ENCODE measurements around the gene LSG1.
A peak's percentile ranks its signal among the peaks of the same experiment; 100 is the strongest.

LSG1 gene

GRCh38 chr3:194671900-194672808 lies at the start of gene LSG1:
LSG1 (minus strand) TSS chr3:194672191; CDS start chr3:194672162, 29 bp downstream.
- peak; percentile 93 for DNase-seq

- no peak for DNase-seq
Measured at GRCh38 chr3:194720048-194720447, 48.1 kb upstream of the LSG1 start.

GRCh38 chr3:194718079-194718478 lies 46.1 kb upstream of the LSG1 start:
- DNase-seq, result no peak

- DNase-seq, result peak; percentile 37
Measured at GRCh38 chr3:194715022-194715800, 43.2 kb upstream of the LSG1 start.

- DNase-seq, result no peak
Measured at GRCh38 chr3:194714564-194714963, 42.6 kb upstream of the LSG1 start.

GRCh38 chr3:194714137-194714455 lies 42.1 kb upstream of the LSG1 start:
- DNase-seq, result no peak

GRCh38 chr3:194713299-194714136 lies 41.5 kb upstream of the LSG1 start:
- no peak for DNase-seq

- DNase-seq, result no peak
Measured at GRCh38 chr3:194711913-194712312, 39.9 kb upstream of the LSG1 start.

- DNase-seq, result no peak
Measured at GRCh38 chr3:194711286-194711685, 39.3 kb upstream of the LSG1 start.

GRCh38 chr3:194707147-194707540 lies 35.2 kb upstream of the LSG1 start:
- no peak for DNase-seq

- no peak for DNase-seq
Measured at GRCh38 chr3:194705761-194706160, 33.8 kb upstream of the LSG1 start.

- DNase-seq, result no peak
Measured at GRCh38 chr3:194705227-194705626, 33.2 kb upstream of the LSG1 start.

GRCh38 chr3:194702545-194702944 lies 30.6 kb upstream of the LSG1 start:
- no peak for DNase-seq

- no peak for DNase-seq
Measured at GRCh38 chr3:194696702-194697101, 24.7 kb upstream of the LSG1 start.

- no peak for DNase-seq
Measured at GRCh38 chr3:194691481-194692283, 19.7 kb upstream of the LSG1 start.

- no peak for DNase-seq
Measured at GRCh38 chr3:194690501-194691372, 18.7 kb upstream of the LSG1 start.

GRCh38 chr3:194689493-194689944 lies 17.5 kb upstream of the LSG1 start:
- no peak for DNase-seq

GRCh38 chr3:194688946-194689345 lies 17.0 kb upstream of the LSG1 start:
- DNase-seq, result no peak

GRCh38 chr3:194688200-194688740 lies 16.3 kb upstream of the LSG1 start:
- no peak for DNase-seq

- DNase-seq, result peak; percentile 75
Measured at GRCh38 chr3:194687638-194688199, 15.7 kb upstream of the LSG1 start.

Data from activated CD4-positive, alpha-beta T cell treated with anti-CD3 and anti-CD28 coated beads, Interleukin-2, amount 50 U/mL, for 16 hours (primary cell).